K562 (cell line): ENCODE results near the gene LHFPL5. TPM values are rescaled to one million over a fixed set of nuclear protein-coding genes. Genes with fewer than 3 reads are reported as not detected.
A peak's percentile ranks its signal among the peaks of the same experiment; 100 is the strongest.

Experiments
- ADNP ChIP-seq: fragments of 200-800 bp; sonication (Bioruptor generic); IDR thresholded peaks from 2 replicates; pipeline ENCODE4 v1.6.1; 2016; ENCODE audit warnings: missing genetic modification characterization, missing compliant biosample characterization
- C11orf30 ChIP-seq: fragments of 450-650 bp; IDR thresholded peaks from 2 replicates; pipeline ENCODE4 v1.6.1; 2016; ENCODE audit warnings: low read depth, mild to moderate bottlenecking
- CHCHD3 ChIP-seq: fragments of 250-450 bp; sonication (Bioruptor Pico); IDR thresholded peaks from 2 replicates; pipeline ENCODE4 v2.1.2; 2022; ENCODE audit warnings: mild to moderate bottlenecking
- CREBBP ChIP-seq: IDR thresholded peaks from one replicate; pipeline ENCODE4 v1.6.1; 2012; ENCODE audit warnings: low read depth, mild to moderate bottlenecking, control low read depth, inconsistent platforms, low read length
- EZH2 ChIP-seq: IDR thresholded peaks from 2 replicates; pipeline ENCODE4 v1.6.1; 2012; ENCODE audit warnings: low read depth, mild to moderate bottlenecking, inconsistent platforms, low read length, borderline replicate concordance
- HNRNPK ChIP-seq: fragments of 200-400 bp; formaldehyde crosslinking; IDR thresholded peaks from one replicate; pipeline ENCODE4 v1.6.1; 2018; ENCODE audit warnings: mild to moderate bottlenecking, low read depth, low read length; ENCODE audit not compliant: poor library complexity, severe bottlenecking
- OTX1 ChIP-seq: fragments of 450-650 bp; formaldehyde crosslinking; IDR thresholded peaks from 2 replicates; pipeline ENCODE4 v1.4.0; 2022; ENCODE audit warnings: mild to moderate bottlenecking
- POLR2AphosphoS2 ChIP-seq: IDR thresholded peaks from 2 replicates; pipeline ENCODE4 v1.6.1; 2012; ENCODE audit warnings: low read length, improper control_type of control experiment
- RFX7 ChIP-seq: fragments of 250-450 bp; sonication (Bioruptor Pico); IDR thresholded peaks from 2 replicates; pipeline ENCODE4 v1.5.1; 2021; ENCODE audit warnings: mild to moderate bottlenecking
- SIX5 ChIP-seq, 2 experiments: IDR thresholded peaks; 2 replicates each; pipeline ENCODE4 v1.6.1; 2011; ENCODE audit warnings: low read length in 2 of 2, borderline replicate concordance in 1 of 2, low read depth in 1 of 2, mild to moderate bottlenecking in 1 of 2, moderate library complexity in 1 of 2; ENCODE audit not compliant: insufficient read depth in 1 of 2
- SMC3 ChIP-seq: conservative IDR thresholded peaks from 2 replicates; pipeline ENCODE4 v1.6.1; 2011; ENCODE audit warnings: low read depth, low read length, improper control_type of control experiment; ENCODE audit not compliant: insufficient read depth
- SNIP1 ChIP-seq: fragments of 450-650 bp; IDR thresholded peaks from 2 replicates; pipeline ENCODE4 v1.7.1; 2017; ENCODE audit warnings: low read depth, mild to moderate bottlenecking
- SP1 ChIP-seq: sonication (generic); formaldehyde crosslinking; IDR thresholded peaks from 2 replicates; pipeline ENCODE4 v1.8.1; 2022; ENCODE audit warnings: mild to moderate bottlenecking, missing genetic modification reagents
- TAF9B ChIP-seq: fragments of 450-650 bp; IDR thresholded peaks from 2 replicates; pipeline ENCODE4 v1.6.1; 2018; ENCODE audit warnings: mild to moderate bottlenecking; ENCODE audit not compliant: partially characterized antibody
- THRAP3 ChIP-seq: fragments of 450-650 bp; IDR thresholded peaks from 2 replicates; pipeline ENCODE4 v1.6.1; 2016; ENCODE audit warnings: mild to moderate bottlenecking, inconsistent platforms, borderline replicate concordance
- ZFP30 ChIP-seq: fragments of 250-450 bp; sonication (Bioruptor Pico); IDR thresholded peaks from 2 replicates; pipeline ENCODE4 v1.8.0; 2022; ENCODE audit warnings: moderate library complexity, mild to moderate bottlenecking, inconsistent platforms, borderline replicate concordance
- polyA plus RNA-seq, 8 experiments: library from polyadenylated mRNA; depleted of rRNA in 4 of 8; stranded (reverse) in 5 of 8; unstranded in 3 of 8; fragments of >200 nt; fragmentation: Nextera tagmentation in 2 of 8; fragmentation: Illumina TruSeq in 1 of 8; extraction: Ambion mirVana in 2 of 8; extraction: Trizol in 1 of 8; gene quantifications; 2 replicates each; pipeline versions ENCODE4 v1.2.1 to v1.2.3, GENCODE V29; 2011 to 2014; ENCODE audit warnings: inconsistent platforms in 1 of 8, missing spikeins in 1 of 8
- total RNA-seq, 7 experiments: library from RNA; depleted of rRNA in 6 of 7; stranded (reverse); fragments of >200 nt in 6 of 7; fragmentation: Illumina TruSeq in 2 of 7; extraction: Trizol in 2 of 7; gene quantifications; 2 replicates each; pipeline versions ENCODE4 v1.2.1 to v1.2.3, GENCODE V29; 2011 to 2021; ENCODE audit warnings: low replicate concordance in 1 of 7
- TF ChIP-seq, protein P1 (sequence below): sonication (generic); formaldehyde crosslinking; IDR thresholded peaks from 2 replicates; pipeline ENCODE4 v1.8.0; 2022; ENCODE audit warnings: mild to moderate bottlenecking, missing genetic modification reagents, borderline replicate concordance
- TF ChIP-seq, protein P2 (sequence below): sonication (generic); formaldehyde crosslinking; IDR thresholded peaks from 2 replicates; pipeline ENCODE4 v1.4.0; 2020; ENCODE audit warnings: mild to moderate bottlenecking, missing genetic modification reagents
- TF ChIP-seq, protein P3 (sequence below): fragments of 200-800 bp; sonication (Bioruptor generic); IDR thresholded peaks from 2 replicates; pipeline ENCODE4 v1.6.1; 2017; ENCODE audit warnings: missing genetic modification characterization, missing compliant biosample characterization
- TF ChIP-seq, protein P4 (sequence below): fragments of 450-650 bp; formaldehyde crosslinking; IDR thresholded peaks from 2 replicates; pipeline ENCODE4 v1.4.0; 2022; ENCODE audit warnings: missing genetic modification characterization
- TF ChIP-seq, protein P5 (sequence below): fragments of 250-450 bp; sonication (Bioruptor Pico); IDR thresholded peaks from 2 replicates; pipeline ENCODE4 v1.4.0; 2020

LHFPL5 gene
- total and polyA plus RNA-seq, 9 of the 15 experiments (the other 6 are each of a cell fraction or from before 2014, with no cell fraction given) = not detected

DNA sequence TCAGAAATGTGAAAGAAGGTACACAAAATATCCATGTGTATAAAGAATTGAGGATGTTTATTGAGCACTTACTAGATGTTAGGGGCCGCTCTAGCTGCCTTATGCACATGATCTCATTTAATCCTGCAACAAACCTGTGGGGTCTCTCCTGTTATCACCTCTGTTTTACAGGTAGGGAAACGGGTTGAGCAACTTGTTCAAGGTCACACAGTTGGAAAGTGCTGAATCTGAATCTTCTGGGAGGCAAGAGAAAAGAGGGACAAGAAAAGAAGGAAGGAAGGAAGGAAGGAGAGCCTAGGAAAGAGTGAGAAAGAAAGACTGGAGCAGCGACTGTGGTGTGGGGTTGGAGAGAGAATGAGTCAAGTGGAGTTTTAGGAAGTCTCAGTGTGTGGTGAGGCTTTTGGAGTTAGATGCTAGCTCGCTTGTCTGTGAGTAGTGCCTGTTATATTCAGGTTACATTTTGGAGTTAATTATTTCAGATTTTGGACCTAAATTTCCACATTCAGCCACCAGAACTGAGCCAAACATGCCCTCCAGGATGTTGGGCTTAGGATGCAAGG is 16.6 kb upstream of the LHFPL5 start (continued):
- TF ChIP-seq, protein P1, sequence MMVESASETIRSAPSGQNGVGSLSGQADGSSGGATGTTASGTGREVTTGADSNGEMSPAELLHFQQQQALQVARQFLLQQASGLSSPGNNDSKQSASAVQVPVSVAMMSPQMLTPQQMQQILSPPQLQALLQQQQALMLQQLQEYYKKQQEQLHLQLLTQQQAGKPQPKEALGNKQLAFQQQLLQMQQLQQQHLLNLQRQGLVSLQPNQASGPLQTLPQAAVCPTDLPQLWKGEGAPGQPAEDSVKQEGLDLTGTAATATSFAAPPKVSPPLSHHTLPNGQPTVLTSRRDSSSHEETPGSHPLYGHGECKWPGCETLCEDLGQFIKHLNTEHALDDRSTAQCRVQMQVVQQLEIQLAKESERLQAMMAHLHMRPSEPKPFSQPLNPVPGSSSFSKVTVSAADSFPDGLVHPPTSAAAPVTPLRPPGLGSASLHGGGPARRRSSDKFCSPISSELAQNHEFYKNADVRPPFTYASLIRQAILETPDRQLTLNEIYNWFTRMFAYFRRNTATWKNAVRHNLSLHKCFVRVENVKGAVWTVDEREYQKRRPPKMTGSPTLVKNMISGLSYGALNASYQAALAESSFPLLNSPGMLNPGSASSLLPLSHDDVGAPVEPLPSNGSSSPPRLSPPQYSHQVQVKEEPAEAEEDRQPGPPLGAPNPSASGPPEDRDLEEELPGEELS = no peak
- TF ChIP-seq ZFP30 (CRISPR knock-in tag) (no peak), OTX1 (0 out of 2 replicates have a peak, but pooled peaks have one; percentile 46), SNIP1 (no peak), RFX7 (CRISPR knock-in tag) (no peak), SIX5 (IDR thresholded peaks at IDR 0.05; ENCODE audit: borderline replicate concordance in 1 of 2, insufficient read depth in 1 of 2, low read depth in 1 of 2, low read length in 2 of 2) (no peak), ADNP (tag) (no peak), TAF9B (no peak), SMC3 (no peak), HNRNPK (no peak), EZH2 (no peak), SP1 (CRISPR knock-in tag) (no peak), CREBBP (peak; percentile 56), POLR2AphosphoS2 (no peak), THRAP3 (no peak), C11orf30 (no peak), CHCHD3 (CRISPR knock-in tag) (no peak)
- TF ChIP-seq, protein P2, sequence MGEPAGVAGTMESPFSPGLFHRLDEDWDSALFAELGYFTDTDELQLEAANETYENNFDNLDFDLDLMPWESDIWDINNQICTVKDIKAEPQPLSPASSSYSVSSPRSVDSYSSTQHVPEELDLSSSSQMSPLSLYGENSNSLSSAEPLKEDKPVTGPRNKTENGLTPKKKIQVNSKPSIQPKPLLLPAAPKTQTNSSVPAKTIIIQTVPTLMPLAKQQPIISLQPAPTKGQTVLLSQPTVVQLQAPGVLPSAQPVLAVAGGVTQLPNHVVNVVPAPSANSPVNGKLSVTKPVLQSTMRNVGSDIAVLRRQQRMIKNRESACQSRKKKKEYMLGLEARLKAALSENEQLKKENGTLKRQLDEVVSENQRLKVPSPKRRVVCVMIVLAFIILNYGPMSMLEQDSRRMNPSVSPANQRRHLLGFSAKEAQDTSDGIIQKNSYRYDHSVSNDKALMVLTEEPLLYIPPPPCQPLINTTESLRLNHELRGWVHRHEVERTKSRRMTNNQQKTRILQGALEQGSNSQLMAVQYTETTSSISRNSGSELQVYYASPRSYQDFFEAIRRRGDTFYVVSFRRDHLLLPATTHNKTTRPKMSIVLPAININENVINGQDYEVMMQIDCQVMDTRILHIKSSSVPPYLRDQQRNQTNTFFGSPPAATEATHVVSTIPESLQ (CRISPR knock-in tag) = no peak
- TF ChIP-seq, protein P3, sequence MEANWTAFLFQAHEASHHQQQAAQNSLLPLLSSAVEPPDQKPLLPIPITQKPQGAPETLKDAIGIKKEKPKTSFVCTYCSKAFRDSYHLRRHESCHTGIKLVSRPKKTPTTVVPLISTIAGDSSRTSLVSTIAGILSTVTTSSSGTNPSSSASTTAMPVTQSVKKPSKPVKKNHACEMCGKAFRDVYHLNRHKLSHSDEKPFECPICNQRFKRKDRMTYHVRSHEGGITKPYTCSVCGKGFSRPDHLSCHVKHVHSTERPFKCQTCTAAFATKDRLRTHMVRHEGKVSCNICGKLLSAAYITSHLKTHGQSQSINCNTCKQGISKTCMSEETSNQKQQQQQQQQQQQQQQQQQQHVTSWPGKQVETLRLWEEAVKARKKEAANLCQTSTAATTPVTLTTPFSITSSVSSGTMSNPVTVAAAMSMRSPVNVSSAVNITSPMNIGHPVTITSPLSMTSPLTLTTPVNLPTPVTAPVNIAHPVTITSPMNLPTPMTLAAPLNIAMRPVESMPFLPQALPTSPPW (CRISPR knock-in tag) = no peak
- TF ChIP-seq, protein P4, sequence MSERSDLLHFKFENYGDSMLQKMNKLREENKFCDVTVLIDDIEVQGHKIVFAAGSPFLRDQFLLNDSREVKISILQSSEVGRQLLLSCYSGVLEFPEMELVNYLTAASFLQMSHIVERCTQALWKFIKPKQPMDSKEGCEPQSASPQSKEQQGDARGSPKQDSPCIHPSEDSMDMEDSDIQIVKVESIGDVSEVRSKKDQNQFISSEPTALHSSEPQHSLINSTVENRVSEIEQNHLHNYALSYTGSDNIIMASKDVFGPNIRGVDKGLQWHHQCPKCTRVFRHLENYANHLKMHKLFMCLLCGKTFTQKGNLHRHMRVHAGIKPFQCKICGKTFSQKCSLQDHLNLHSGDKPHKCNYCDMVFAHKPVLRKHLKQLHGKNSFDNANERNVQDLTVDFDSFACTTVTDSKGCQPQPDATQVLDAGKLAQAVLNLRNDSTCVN = 0 out of 2 replicates have a peak, but pooled peaks have one; percentile 18
- TF ChIP-seq, protein P5, sequence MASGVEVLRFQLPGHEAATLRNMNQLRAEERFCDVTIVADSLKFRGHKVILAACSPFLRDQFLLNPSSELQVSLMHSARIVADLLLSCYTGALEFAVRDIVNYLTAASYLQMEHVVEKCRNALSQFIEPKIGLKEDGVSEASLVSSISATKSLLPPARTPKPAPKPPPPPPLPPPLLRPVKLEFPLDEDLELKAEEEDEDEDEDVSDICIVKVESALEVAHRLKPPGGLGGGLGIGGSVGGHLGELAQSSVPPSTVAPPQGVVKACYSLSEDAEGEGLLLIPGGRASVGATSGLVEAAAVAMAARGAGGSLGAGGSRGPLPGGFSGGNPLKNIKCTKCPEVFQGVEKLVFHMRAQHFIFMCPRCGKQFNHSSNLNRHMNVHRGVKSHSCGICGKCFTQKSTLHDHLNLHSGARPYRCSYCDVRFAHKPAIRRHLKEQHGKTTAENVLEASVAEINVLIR (CRISPR knock-in tag) = no peak
